Neural cell (in vitro differentiated cells): Measurements from ENCODE around the gene LTO1. TPM values are rescaled to one million over a fixed set of nuclear protein-coding genes. Genes with fewer than 3 reads are reported as not detected.

ENCODE experiments used
- H2AFZ ChIP-seq: fragments of 200-600, 300-800 bp; sonication (generic), shearing (Covaris generic); 2 replicates; pipeline ENCODE4 v1.6.0; 2014; ENCODE audit warnings: low read depth, mild to moderate bottlenecking, antibody characterized with exemption, low read length, moderate library complexity
- H3F3A ChIP-seq: fragments of 200-600 bp; shearing (Covaris generic); 2 replicates; pipeline ENCODE4 v1.6.1; 2016; ENCODE audit warnings: mild to moderate bottlenecking, moderate library complexity, mixed read lengths, antibody characterized with exemption, low read length; ENCODE audit not compliant: insufficient read depth, poor library complexity, severe bottlenecking
- H3K27ac ChIP-seq: fragments of 200-600, 300-800 bp; sonication (generic), shearing (Covaris generic); 2 replicates; pipeline ENCODE4 v1.5.1; 2014; ENCODE audit warnings: mild to moderate bottlenecking, low read length, moderate library complexity
- H3K27me3 ChIP-seq: fragments of 300-800, 200-600 bp; sonication (generic), shearing (Covaris generic); 2 replicates; pipeline ENCODE4 v1.6.0; 2014; ENCODE audit warnings: mild to moderate bottlenecking, low read depth, low read length, moderate library complexity; ENCODE audit not compliant: insufficient read depth
- H3K36me3 ChIP-seq: fragments of 300-800, 200-600 bp; sonication (generic), shearing (Covaris generic); 2 replicates; pipeline ENCODE4 v1.5.1; 2014; ENCODE audit warnings: mild to moderate bottlenecking, antibody characterized with exemption, low read length, moderate library complexity; ENCODE audit not compliant: insufficient read depth
- H3K4me2 ChIP-seq: fragments of 300-800, 200-600 bp; sonication (generic), shearing (Covaris generic); 2 replicates; pipeline ENCODE4 v1.6.0; 2014; ENCODE audit warnings: mild to moderate bottlenecking, low read length
- H3K4me3 ChIP-seq: fragments of 300-800, 200-600 bp; sonication (generic), shearing (Covaris generic); 2 replicates; pipeline ENCODE4 v1.5.1; 2014; ENCODE audit warnings: mild to moderate bottlenecking, low read length, moderate library complexity
- H3K79me2 ChIP-seq: fragments of 200-600 bp; shearing (Covaris generic); replicated peaks from 2 replicates; pipeline ENCODE4 v1.6.0; 2014; ENCODE audit warnings: mild to moderate bottlenecking, low read length, moderate library complexity; ENCODE audit not compliant: insufficient read depth
- H3K9ac ChIP-seq: fragments of 300-800, 200-600 bp; sonication (generic), shearing (Covaris generic); 2 replicates; pipeline ENCODE4 v1.6.1; 2016; ENCODE audit warnings: mild to moderate bottlenecking, low read length, mixed read lengths
- H3K9me2 ChIP-seq: fragments of 200-600 bp; shearing (Covaris generic); 2 replicates; pipeline ENCODE4 v1.6.1; 2016; ENCODE audit warnings: mild to moderate bottlenecking, low read length, mixed read lengths; ENCODE audit not compliant: insufficient read depth
- H3K9me3 ChIP-seq: fragments of 200-600, 300-800 bp; sonication (generic), shearing (Covaris generic); 2 replicates; pipeline ENCODE4 v1.6.1; 2016; ENCODE audit warnings: mild to moderate bottlenecking, mixed run types, low read length, moderate library complexity, mixed read lengths
- H4K20me1 ChIP-seq: fragments of 200-600 bp; shearing (Covaris generic); 2 replicates; pipeline ENCODE4 v1.6.1; 2016; ENCODE audit warnings: mild to moderate bottlenecking, mixed run types; ENCODE audit not compliant: insufficient read depth
- CTCF ChIP-seq: fragments of 450-650 bp; IDR thresholded peaks from 2 replicates; pipeline ENCODE4 v1.5.1; 2014; ENCODE audit warnings: antibody characterized with exemption, mild to moderate bottlenecking, moderate library complexity; ENCODE audit not compliant: poor library complexity, severe bottlenecking
- EP300 ChIP-seq: fragments of 450-650 bp; conservative IDR thresholded peaks from 2 replicates; pipeline ENCODE4 v1.6.1; 2014; ENCODE audit warnings: antibody characterized with exemption, mild to moderate bottlenecking, moderate library complexity; ENCODE audit not compliant: poor library complexity, severe bottlenecking
- EZH2 ChIP-seq: fragments of 200-600, 300-800 bp; shearing (Covaris generic), sonication (generic); IDR thresholded peaks from 2 replicates; pipeline ENCODE4 v1.6.1; 2014; ENCODE audit warnings: antibody characterized with exemption, low read length, borderline replicate concordance, mild to moderate bottlenecking; ENCODE audit not compliant: insufficient read depth, poor library complexity, severe bottlenecking
- MXI1 ChIP-seq: fragments of 450-650 bp; conservative IDR thresholded peaks from 2 replicates; pipeline ENCODE4 v1.6.1; 2014; ENCODE audit warnings: antibody characterized with exemption, mild to moderate bottlenecking; ENCODE audit not compliant: poor library complexity, severe bottlenecking
- POLR2AphosphoS5 ChIP-seq: IDR thresholded peaks from 2 replicates; pipeline ENCODE4 v1.6.1; 2012
- RAD21 ChIP-seq: fragments of 450-650 bp; conservative IDR thresholded peaks from 2 replicates; pipeline ENCODE4 v1.6.1; 2014; ENCODE audit warnings: antibody characterized with exemption, mild to moderate bottlenecking, moderate library complexity
- REST ChIP-seq: IDR thresholded peaks from 2 replicates; pipeline ENCODE4 v1.6.1; 2012; ENCODE audit warnings: borderline replicate concordance
- SMC3 ChIP-seq: fragments of 450-650 bp; conservative IDR thresholded peaks from 2 replicates; pipeline ENCODE4 v1.6.1; 2014; ENCODE audit warnings: antibody characterized with exemption, mild to moderate bottlenecking, moderate library complexity; ENCODE audit not compliant: poor library complexity
- TAF1 ChIP-seq: IDR thresholded peaks from 2 replicates; pipeline ENCODE4 v1.6.1; 2012; ENCODE audit warnings: low read depth
- polyA plus RNA-seq: library from polyadenylated mRNA; depleted of rRNA; stranded (reverse); fragments of >200 nt; gene quantifications from 2 replicates; pipeline ENCODE4 v1.2.3, GENCODE V29; 2014

The LTO1 gene
- polyA plus RNA-seq, 1 donor from 2014 or later: 44.4 TPM

- Histone ChIP-seq H3K4me3 (peak overlapping the region; percentile 68), H3K79me2 (no peaks in the 10 kb centered on the region), H3K36me3 (no peaks in the 10 kb centered on the region), H4K20me1 (no peaks in the 10 kb centered on the region), H3K9me2 (no peaks in the 10 kb centered on the region), H3F3A (no peaks in the 10 kb centered on the region), H3K9me3 (no peaks in the 10 kb centered on the region), H2AFZ (no peak overlapping the region), H3K27ac (no peak overlapping the region), H3K4me2 (peak overlapping the region; percentile 82), H3K9ac (peak overlapping the region; percentile 44), H3K27me3 (peaks cover 60% of the 10 kb centered on the region)
- TF ChIP-seq RAD21: peak; percentile 98
- no peak for TF ChIP-seq POLR2AphosphoS5
- peak; percentile 53 for TF ChIP-seq MXI1
- peak; percentile 98 for TF ChIP-seq CTCF
- TF ChIP-seq EZH2: peak; percentile 8
- TF ChIP-seq SMC3: peak; percentile 98
- no peak for TF ChIP-seq TAF1
- no peak for TF ChIP-seq EP300
Observed at GRCh38 chr11:69642913-69643632, 32.1 kb downstream of the LTO1 start.

- no peaks in the 10 kb centered on the region for H3K79me2 ChIP-seq
- H3F3A ChIP-seq: no peaks in the 10 kb centered on the region
- H3K9me2 ChIP-seq: no peaks in the 10 kb centered on the region
- H4K20me1 ChIP-seq: no peaks in the 10 kb centered on the region
- H3K9me3 ChIP-seq: no peaks in the 10 kb centered on the region
- H3K4me3 ChIP-seq: peak overlapping the region; percentile 68
- no peak overlapping the region for H2AFZ ChIP-seq
- peak overlapping the region; percentile 44 for H3K9ac ChIP-seq
- peaks cover 65% of the 10 kb centered on the region for H3K27me3 ChIP-seq
- H3K27ac ChIP-seq: no peak overlapping the region
- TF ChIP-seq RAD21 (no peak), TAF1 (no peak), SMC3 (no peak), MXI1 (no peak), POLR2AphosphoS5 (no peak), REST (no peak), CTCF (no peak)
- no peaks in the 10 kb centered on the region for H3K36me3 ChIP-seq
- H3K4me2 ChIP-seq: no peak overlapping the region
Observed at GRCh38 chr11:69642549-69642912, 32.6 kb downstream of the LTO1 start.
